NCI-H524 treated with DMSO at 0.1 percent for 48 hours (cell line): Measurements from ENCODE around the gene ABCA7.

ENCODE experiments used
- DNase-seq: peaks from one replicate; lab custom pipeline; 2025; lab: John Stamatoyannopoulos, UW

Gene ABCA7

GRCh38 chr19:1057176-1057855 lies 17.4 kb downstream of the ABCA7 start:
- DNase-seq: no peak

GRCh38 chr19:1058112-1058511 lies 18.2 kb downstream of the ABCA7 start:
- no peak for DNase-seq

- DNase-seq: no peak
Observed at GRCh38 chr19:1060689-1061088, 20.8 kb downstream of the ABCA7 start.

- DNase-seq: no peak
Observed at GRCh38 chr19:1061987-1062386, 22.1 kb downstream of the ABCA7 start.

- DNase-seq: no peak
Observed at GRCh38 chr19:1062387-1063029, 22.6 kb downstream of the ABCA7 start.

GRCh38 chr19:1063030-1063908 lies 23.4 kb downstream of the ABCA7 start:
- DNase-seq: no peak

GRCh38 chr19:1063909-1064660 lies 24.2 kb downstream of the ABCA7 start:
- DNase-seq: no peak

GRCh38 chr19:1064661-1065605 lies 25.0 kb downstream of the ABCA7 start:
- DNase-seq: no peak

- no peak for DNase-seq
Observed at GRCh38 chr19:1065606-1066109, 25.8 kb downstream of the ABCA7 start.

- DNase-seq: no peak
Observed at GRCh38 chr19:1066251-1066747, 26.4 kb downstream of the ABCA7 start.

GRCh38 chr19:1066748-1067340 lies 26.9 kb downstream of the ABCA7 start, which contains the start of gene ARHGAP45:
TSS of gene ARHGAP45 (plus strand) at chr19:1067167. CDS start at chr19:1067406, 239 bp downstream.
- DNase-seq: no peak

- DNase-seq: no peak
Observed at GRCh38 chr19:1067341-1067957, 27.5 kb downstream of the ABCA7 start.

- DNase-seq: no peak
Observed at GRCh38 chr19:1068009-1069001, 28.4 kb downstream of the ABCA7 start.

- DNase-seq: no peak
Observed at GRCh38 chr19:1069009-1069779, 29.3 kb downstream of the ABCA7 start.

GRCh38 chr19:1070576-1070930 lies 30.6 kb downstream of the ABCA7 start:
- DNase-seq: no peak

- DNase-seq: no peak
Observed at GRCh38 chr19:1070931-1071791, 31.3 kb downstream of the ABCA7 start.
